Endothelial cell of umbilical vein (primary cell): ENCODE data around the gene OR6V1. TPM values are rescaled to one million over a fixed set of nuclear protein-coding genes. Genes with fewer than 3 reads are reported as not detected.

Experiments
- BruUV-seq: library from RNA; stranded (reverse); fragments of 400-500 nt; replicated peaks from 2 replicates; lab custom pipeline; 2021; lab: Mats Ljungman, UMichigan
- CTCF ChIA-PET: fragments of 300-600, 350-600 bp; sonication (Branson Sonifier 250); formaldehyde crosslinking; loops from one replicate; lab custom pipeline; 2021; ENCODE audit warnings: antibody characterized with exemption, inconsistent platforms; lab: Charles Lee
- POLR2A ChIA-PET: fragments of 300-600, 350-600 bp; sonication (Branson Sonifier 250); formaldehyde crosslinking; loops from one replicate; lab custom pipeline; 2021; ENCODE audit warnings: antibody characterized with exemption, inconsistent platforms; lab: Charles Lee
- DNase-seq: peaks from one replicate; pipeline ENCODE4 v3.0.0-alpha.2; 2011; ENCODE audit warnings: low read depth, low spot score
- FAIRE-seq: peaks from 2 replicates; lab custom pipeline; 2011; peaks lifted over from hg19 to GRCh38; lab: Jason Lieb, UNC
- H2AFZ ChIP-seq: 2 replicates; pipeline ENCODE4 v1.6.0; 2012; ENCODE audit warnings: low read depth, low read length, control low read depth, inconsistent platforms
- H3K27ac ChIP-seq: 2 replicates; pipeline ENCODE4 v1.5.1; 2011; ENCODE audit warnings: low read depth, mild to moderate bottlenecking, control low read depth, low read length, moderate library complexity; ENCODE audit not compliant: insufficient read depth
- H3K27me3 ChIP-seq, 2 experiments: 2 replicates each; pipeline versions ENCODE4 v1.6.0 to v1.6.1; 2011; ENCODE audit warnings: low read length in 2 of 2, mixed read lengths in 1 of 2; ENCODE audit not compliant: control insufficient read depth in 2 of 2, insufficient read depth in 2 of 2
- H3K36me3 ChIP-seq, 2 experiments: 2 replicates in 1 of 2; 3 replicates in 1 of 2; pipeline ENCODE4 v1.5.1; 2011; ENCODE audit warnings: low read length in 2 of 2, mild to moderate bottlenecking in 1 of 2, moderate library complexity in 1 of 2; ENCODE audit not compliant: control insufficient read depth in 2 of 2, insufficient read depth in 2 of 2; ENCODE audit errors: extremely low read depth in 1 of 2
- H3K4me1 ChIP-seq: 3 replicates; pipeline ENCODE4 v1.5.1; 2011; ENCODE audit warnings: mild to moderate bottlenecking, low read length; ENCODE audit not compliant: control insufficient read depth, insufficient read depth; ENCODE audit errors: extremely low read depth
- H3K4me2 ChIP-seq: 2 replicates; pipeline ENCODE4 v1.6.1; 2011; ENCODE audit warnings: low read length, control low read depth, mixed read lengths; ENCODE audit not compliant: insufficient read depth
- H3K4me3 ChIP-seq, 3 experiments: fragments of 200-600 bp in 1 of 3; sonication (generic), shearing (Covaris generic) in 1 of 3; replicated peaks in 1 of 3; 2 replicates each; pipeline ENCODE4 v1.5.1; 2011 to 2016; ENCODE audit warnings: control low read depth in 3 of 3, low read length in 3 of 3, mild to moderate bottlenecking in 2 of 3, inconsistent platforms in 1 of 3, low read depth in 1 of 3, moderate library complexity in 1 of 3; ENCODE audit not compliant: insufficient read depth in 1 of 3
- H3K79me2 ChIP-seq: 2 replicates; pipeline ENCODE4 v1.6.0; 2012; ENCODE audit warnings: low read length, inconsistent platforms; ENCODE audit not compliant: control insufficient read depth, insufficient read depth
- H3K9ac ChIP-seq: replicated peaks from 2 replicates; pipeline ENCODE3; 2011; ENCODE audit warnings: low read length, control low read depth; ENCODE audit not compliant: insufficient read depth; ENCODE audit errors: extremely low read depth
- H3K9me1 ChIP-seq: replicated peaks from 3 replicates; pipeline ENCODE4 v1.6.0; 2011; ENCODE audit warnings: mild to moderate bottlenecking, low read length; ENCODE audit not compliant: control insufficient read depth, insufficient read depth; ENCODE audit errors: extremely low read depth
- H3K9me3 ChIP-seq: replicated peaks from 2 replicates; pipeline ENCODE4 v1.5.1; 2012; ENCODE audit warnings: low read length, inconsistent platforms; ENCODE audit not compliant: control insufficient read depth, insufficient read depth
- H4K20me1 ChIP-seq: replicated peaks from 2 replicates; pipeline ENCODE3; 2011; ENCODE audit warnings: mild to moderate bottlenecking, low read length; ENCODE audit not compliant: control insufficient read depth, insufficient read depth; ENCODE audit errors: extremely low read depth
- CTCF ChIP-seq, 2 donors: IDR thresholded peaks; 1 replicate in 1 of 2; 2 replicates in 1 of 2; pipeline ENCODE4 v1.5.1; 2011; ENCODE audit warnings: low read length in 2 of 2, mild to moderate bottlenecking in 2 of 2, moderate library complexity in 2 of 2, control low read depth in 1 of 2, inconsistent platforms in 1 of 2, low read depth in 1 of 2; ENCODE audit not compliant: insufficient read depth in 1 of 2; ENCODE audit errors: extremely low read depth in 1 of 2
- EZH2 ChIP-seq: IDR thresholded peaks from 2 replicates; pipeline ENCODE4 v1.6.1; 2012; ENCODE audit warnings: borderline replicate concordance, low read depth, mild to moderate bottlenecking, moderate library complexity, low read length, inconsistent platforms; ENCODE audit not compliant: severe bottlenecking
- FOS ChIP-seq: IDR thresholded peaks from 2 replicates; pipeline ENCODE4 v1.6.1; 2011; ENCODE audit warnings: mild to moderate bottlenecking, low read length, moderate library complexity, borderline replicate concordance; ENCODE audit not compliant: insufficient read depth
- GATA2 ChIP-seq: IDR thresholded peaks from 2 replicates; pipeline ENCODE4 v1.7.0; 2011; ENCODE audit warnings: low read depth, mild to moderate bottlenecking, moderate library complexity, mixed read lengths, low read length; ENCODE audit not compliant: insufficient read length, insufficient read depth
- JUN ChIP-seq: IDR thresholded peaks from 2 replicates; pipeline ENCODE4 v1.6.1; 2011; ENCODE audit warnings: borderline replicate concordance, low read depth; ENCODE audit not compliant: insufficient read length, insufficient read depth
- MYC ChIP-seq: IDR thresholded peaks from one replicate; pipeline ENCODE4 v1.6.1; 2011; ENCODE audit warnings: mild to moderate bottlenecking, low read depth, low read length
- POLR2A ChIP-seq: IDR thresholded peaks from 2 replicates; pipeline ENCODE4 v1.6.1; 2012; ENCODE audit warnings: low read depth, mild to moderate bottlenecking, control low read depth, low read length
- POLR2AphosphoS5 ChIP-seq: IDR thresholded peaks from 2 replicates; pipeline ENCODE4 v1.6.1; 2012; ENCODE audit warnings: low read depth, mild to moderate bottlenecking, control low read depth, low read length, moderate library complexity; ENCODE audit not compliant: insufficient read depth
- dilution Hi-C: fragments of 300-500 bp; cut with MboI; formaldehyde crosslinking; loops from one replicate; pipeline ENCODE4 v1.15.0; 2019; ENCODE audit warnings: low sequenced_read_pairs; ENCODE audit not compliant: extremely low pct_ligation_motif_present
- intact Hi-C: fragments of 100-400 bp; cut with micrococcal nuclease; formaldehyde crosslinking; loops from one replicate; pipeline ENCODE4 v1.10.0; 2022
- polyA plus RNA-seq, 4 experiments: library from polyadenylated mRNA; depleted of rRNA in 3 of 4; stranded (reverse) in 3 of 4; unstranded in 1 of 4; fragments of >200 nt; gene quantifications; 2 replicates each; pipeline versions ENCODE4 v1.2.1 to v1.2.3, GENCODE V29; 2011 to 2012; ENCODE audit warnings: missing spikeins in 1 of 4
- total RNA-seq: library from RNA; stranded (reverse); gene quantifications from 2 replicates; pipeline ENCODE4 v1.2.3, GENCODE V29; 2021
- TF ChIP-seq, protein P1 (sequence below): IDR thresholded peaks from 2 replicates; pipeline ENCODE4 v1.6.1; 2011; ENCODE audit not compliant: insufficient read depth, insufficient read length

The OR6V1 gene
- total and polyA plus RNA-seq, 2 donors (not counting 3 experiments of a cell fraction or from before 2014, with no cell fraction given), result not detected

DNA sequence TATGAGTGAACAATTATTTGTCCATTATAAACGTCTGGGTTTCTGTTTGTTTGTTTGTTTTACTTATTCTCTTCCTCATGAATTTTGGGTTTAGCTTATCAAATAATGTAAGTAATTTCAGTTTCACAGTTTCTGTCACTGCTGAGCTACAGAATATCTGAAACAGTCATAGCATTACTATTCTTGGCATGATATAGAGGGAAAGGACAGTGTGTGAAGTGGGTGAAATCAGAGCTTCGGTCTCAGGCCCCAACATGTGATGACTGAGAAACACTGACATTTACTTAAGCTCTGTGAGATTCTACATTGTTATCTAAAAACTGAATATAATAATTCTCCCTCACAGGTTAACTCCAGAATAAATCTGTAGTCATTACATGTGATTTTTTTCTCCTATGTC, 8.8 kb upstream of the OR6V1 start:
- no peak for FAIRE-seq
- H3K9me1 ChIP-seq, result no peaks in the 10 kb centered on the region
- CTCF ChIA-PET, result interaction anchor here (1.4 to 2.6 kb wide), 2 partner anchors 29 to 172 kb away, joined by 3 to 10 read pairs; no protein-coding TSS in a partner anchor
- BruUV-seq, result no TSS peak
- no peak for DNase-seq
- no peak overlapping the region for H2AFZ ChIP-seq
- no peak overlapping the region for H3K4me2 ChIP-seq
- H3K36me3 ChIP-seq, result no peaks in the 10 kb centered on the region
- H3K4me3 ChIP-seq, result no peak overlapping the region
- intact Hi-C loops, result no loop called here
- H3K9me3 ChIP-seq, result no peaks in the 10 kb centered on the region
- dilution Hi-C loops, result no loop called here
- H3K27me3 ChIP-seq, result peaks cover 2% of the 10 kb centered on the region in 2 experiments
- no peak for TF ChIP-seq CTCF (IDR thresholded peaks at IDR 0.05; ENCODE audit: extremely low read depth in 1 of 2, insufficient read depth in 1 of 2, low read depth in 1 of 2, low read length in 2 of 2)
- no peak for TF ChIP-seq GATA2
- no peak for TF ChIP-seq FOS
- TF ChIP-seq POLR2AphosphoS5, result no peak
- no peak for TF ChIP-seq EZH2
- TF ChIP-seq POLR2A, result no peak
- no peak for TF ChIP-seq JUN
- TF ChIP-seq MYC, result no peak
- TF ChIP-seq, protein P1, sequence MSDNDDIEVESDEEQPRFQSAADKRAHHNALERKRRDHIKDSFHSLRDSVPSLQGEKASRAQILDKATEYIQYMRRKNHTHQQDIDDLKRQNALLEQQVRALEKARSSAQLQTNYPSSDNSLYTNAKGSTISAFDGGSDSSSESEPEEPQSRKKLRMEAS, result no peak
- POLR2A ChIA-PET, result no interaction called here
- H3K79me2 ChIP-seq, result no peaks in the 10 kb centered on the region
- no peaks in the 10 kb centered on the region for H3K4me1 ChIP-seq
- no peak overlapping the region for H3K27ac ChIP-seq
- H4K20me1 ChIP-seq, result no peaks in the 10 kb centered on the region
- H3K9ac ChIP-seq, result no peak overlapping the region
